Endothelial cell (in vitro differentiated cells): ENCODE data around the gene CREB3L4. TPM values are rescaled to one million over a fixed set of nuclear protein-coding genes. Genes with fewer than 3 reads are reported as not detected.
"Not testable (repeated sequence)": the region's sequence is repeated elsewhere in the genome, so short reads cannot be mapped to it uniquely, and the experiment has no call there.

Experiments
- DNase-seq: peaks from one replicate; pipeline ENCODE4 v3.0.0; 2021; ENCODE audit warnings: low spot score
- H3K27ac Mint-ChIP-seq: one replicate; pipeline ENCODE4 v1.8.0; 2021; ENCODE audit warnings: mixed read lengths, inconsistent platforms; ENCODE audit not compliant: unreplicated experiment
- H3K27me3 Mint-ChIP-seq: one replicate; pipeline ENCODE4 v1.8.0; 2021; ENCODE audit warnings: mild to moderate bottlenecking, moderate library complexity, mixed read lengths, inconsistent platforms; ENCODE audit not compliant: unreplicated experiment
- H3K36me3 Mint-ChIP-seq: one replicate; pipeline ENCODE4 v1.8.0; 2021; ENCODE audit warnings: mild to moderate bottlenecking, low read depth, mixed read lengths, inconsistent platforms; ENCODE audit not compliant: unreplicated experiment
- H3K4me1 Mint-ChIP-seq: one replicate; pipeline ENCODE4 v1.8.0; 2021; ENCODE audit warnings: mild to moderate bottlenecking, mixed read lengths, inconsistent platforms; ENCODE audit not compliant: unreplicated experiment
- H3K4me3 Mint-ChIP-seq: one replicate; pipeline ENCODE4 v1.8.0; 2021; ENCODE audit warnings: mild to moderate bottlenecking, mixed read lengths, inconsistent platforms; ENCODE audit not compliant: unreplicated experiment
- H3K9me3 Mint-ChIP-seq: one replicate; pipeline ENCODE4 v1.8.0; 2021; ENCODE audit warnings: mixed read lengths, inconsistent platforms; ENCODE audit not compliant: unreplicated experiment
- total RNA-seq: library from RNA; stranded (reverse); fragmentation: NEBNext Ultra II Directional; extraction: Animal tissue kit (Norgen Biotek cat#: 25700); gene quantifications from one replicate; pipeline ENCODE4 v1.2.1, GENCODE V29; 2021; ENCODE audit not compliant: unreplicated experiment
- TF ChIP-seq, protein P1 (sequence below): fragments of 200-600 bp; sonication (generic); IDR thresholded peaks from one replicate; pipeline ENCODE4 v1.5.0; 2021; ENCODE audit warnings: antibody characterized with exemption; ENCODE audit not compliant: unreplicated experiment

The CREB3L4 gene
- total RNA-seq, 1 donor from 2014 or later: 13.2 TPM

DNA sequence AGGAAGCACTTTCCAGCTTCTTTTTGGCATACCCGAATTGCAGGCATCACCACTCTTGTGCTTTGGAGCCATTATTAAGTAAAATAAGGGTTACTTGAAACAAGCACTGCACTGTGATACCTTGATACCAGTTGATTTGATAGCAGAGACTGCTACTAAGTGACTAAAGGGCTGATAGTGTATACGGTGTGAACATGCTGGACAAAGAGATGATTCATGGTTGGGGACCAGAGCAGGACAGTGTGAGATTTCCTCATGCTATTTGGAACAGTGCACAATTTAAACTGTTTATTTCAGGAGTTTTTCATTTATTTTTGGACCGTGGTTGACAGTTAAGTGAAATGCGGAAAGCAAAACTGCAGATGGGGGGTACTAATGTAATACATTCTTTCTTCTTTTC, 32.7 kb downstream of the CREB3L4 start:
- Mint-ChIP-seq H3K27ac (no peak overlapping the region), H3K9me3 (no peaks in the 10 kb centered on the region), H3K4me3 (no peak overlapping the region), H3K36me3 (peaks cover 2% of the 10 kb centered on the region), H3K4me1 (no peaks in the 10 kb centered on the region), H3K27me3 (peaks cover 3% of the 10 kb centered on the region)
- no peak for DNase-seq
- TF ChIP-seq, protein P1, sequence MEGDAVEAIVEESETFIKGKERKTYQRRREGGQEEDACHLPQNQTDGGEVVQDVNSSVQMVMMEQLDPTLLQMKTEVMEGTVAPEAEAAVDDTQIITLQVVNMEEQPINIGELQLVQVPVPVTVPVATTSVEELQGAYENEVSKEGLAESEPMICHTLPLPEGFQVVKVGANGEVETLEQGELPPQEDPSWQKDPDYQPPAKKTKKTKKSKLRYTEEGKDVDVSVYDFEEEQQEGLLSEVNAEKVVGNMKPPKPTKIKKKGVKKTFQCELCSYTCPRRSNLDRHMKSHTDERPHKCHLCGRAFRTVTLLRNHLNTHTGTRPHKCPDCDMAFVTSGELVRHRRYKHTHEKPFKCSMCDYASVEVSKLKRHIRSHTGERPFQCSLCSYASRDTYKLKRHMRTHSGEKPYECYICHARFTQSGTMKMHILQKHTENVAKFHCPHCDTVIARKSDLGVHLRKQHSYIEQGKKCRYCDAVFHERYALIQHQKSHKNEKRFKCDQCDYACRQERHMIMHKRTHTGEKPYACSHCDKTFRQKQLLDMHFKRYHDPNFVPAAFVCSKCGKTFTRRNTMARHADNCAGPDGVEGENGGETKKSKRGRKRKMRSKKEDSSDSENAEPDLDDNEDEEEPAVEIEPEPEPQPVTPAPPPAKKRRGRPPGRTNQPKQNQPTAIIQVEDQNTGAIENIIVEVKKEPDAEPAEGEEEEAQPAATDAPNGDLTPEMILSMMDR: no peak

DNA sequence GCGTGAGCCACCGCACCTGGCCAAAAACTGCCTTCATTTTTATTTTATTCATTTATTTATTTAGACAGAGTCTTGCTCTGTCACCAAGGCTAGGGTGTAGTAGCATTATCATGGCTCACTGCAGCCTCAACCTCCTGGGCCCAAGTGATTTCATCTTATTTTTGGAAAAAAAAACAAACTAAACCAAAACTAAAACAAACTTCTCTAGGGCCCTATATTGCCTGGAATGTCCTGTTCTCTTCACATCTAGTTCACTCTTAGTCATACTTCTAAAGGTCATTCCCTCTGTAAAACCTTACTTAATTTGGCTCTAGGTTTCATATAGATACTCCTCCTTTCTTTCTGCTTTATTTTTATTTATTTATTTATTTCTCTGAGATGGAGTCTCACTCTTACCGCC, 38.4 kb downstream of the CREB3L4 start:
- DNase-seq: no peak
- no peak overlapping the region for H3K27ac Mint-ChIP-seq
- no peaks in the 10 kb centered on the region for H3K27me3 Mint-ChIP-seq
- no peak overlapping the region for H3K4me3 Mint-ChIP-seq
- TF ChIP-seq, protein P1: no peak
- H3K4me1 Mint-ChIP-seq: no peaks in the 10 kb centered on the region
- H3K36me3 Mint-ChIP-seq: no peaks in the 10 kb centered on the region
- no peaks in the 10 kb centered on the region for H3K9me3 Mint-ChIP-seq

DNA sequence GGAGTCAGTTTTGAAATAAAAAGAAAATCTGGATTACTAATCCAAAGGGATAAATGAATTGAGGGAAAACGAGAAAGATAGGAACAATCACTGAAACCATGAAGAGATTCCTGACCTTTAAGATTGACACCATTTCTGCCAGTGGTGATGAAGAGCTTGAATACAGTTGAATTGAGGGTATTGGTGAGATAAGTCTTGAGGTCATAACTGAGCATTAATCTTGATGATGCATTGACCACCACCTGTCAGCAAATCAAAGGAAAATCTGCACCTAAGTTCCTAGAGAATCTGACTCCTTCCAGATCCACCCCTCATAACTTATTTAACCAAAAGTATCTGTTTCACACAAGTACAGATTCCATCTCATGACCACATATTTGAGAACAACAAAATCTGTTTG, 44.4 kb downstream of the CREB3L4 start:
- H3K9me3 Mint-ChIP-seq: no peaks in the 10 kb centered on the region
- H3K27me3 Mint-ChIP-seq: no peaks in the 10 kb centered on the region
- no peaks in the 10 kb centered on the region for H3K4me1 Mint-ChIP-seq
- TF ChIP-seq, protein P1: no peak
- DNase-seq: no peak
- H3K36me3 Mint-ChIP-seq: no peaks in the 10 kb centered on the region
- H3K27ac Mint-ChIP-seq: no peak overlapping the region
- H3K4me3 Mint-ChIP-seq: no peak overlapping the region

DNA sequence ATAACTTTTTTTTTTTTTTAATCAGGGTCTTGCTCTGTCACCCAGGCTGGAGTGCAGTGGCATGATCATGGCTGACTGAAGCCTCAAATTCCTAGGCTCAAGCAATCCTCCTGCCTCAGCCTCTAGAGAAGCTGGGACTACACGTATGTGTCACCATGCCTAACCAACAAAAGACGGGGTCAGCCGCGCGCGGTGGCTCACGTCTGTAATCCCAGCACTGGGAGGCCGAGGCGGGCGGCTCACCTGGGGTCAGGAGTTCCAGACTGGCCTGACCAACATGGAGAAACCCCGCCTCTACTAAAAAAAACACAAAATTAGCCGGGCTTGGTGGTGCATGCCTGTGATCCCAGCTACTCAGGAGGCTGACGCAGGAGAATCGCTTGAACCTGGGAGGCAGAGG, 44.8 kb downstream of the CREB3L4 start:
- not testable (repeated sequence) for H3K27me3 Mint-ChIP-seq, H3K36me3 Mint-ChIP-seq, H3K4me1 Mint-ChIP-seq, H3K4me3 Mint-ChIP-seq, H3K27ac Mint-ChIP-seq, H3K9me3 Mint-ChIP-seq, DNase-seq

DNA sequence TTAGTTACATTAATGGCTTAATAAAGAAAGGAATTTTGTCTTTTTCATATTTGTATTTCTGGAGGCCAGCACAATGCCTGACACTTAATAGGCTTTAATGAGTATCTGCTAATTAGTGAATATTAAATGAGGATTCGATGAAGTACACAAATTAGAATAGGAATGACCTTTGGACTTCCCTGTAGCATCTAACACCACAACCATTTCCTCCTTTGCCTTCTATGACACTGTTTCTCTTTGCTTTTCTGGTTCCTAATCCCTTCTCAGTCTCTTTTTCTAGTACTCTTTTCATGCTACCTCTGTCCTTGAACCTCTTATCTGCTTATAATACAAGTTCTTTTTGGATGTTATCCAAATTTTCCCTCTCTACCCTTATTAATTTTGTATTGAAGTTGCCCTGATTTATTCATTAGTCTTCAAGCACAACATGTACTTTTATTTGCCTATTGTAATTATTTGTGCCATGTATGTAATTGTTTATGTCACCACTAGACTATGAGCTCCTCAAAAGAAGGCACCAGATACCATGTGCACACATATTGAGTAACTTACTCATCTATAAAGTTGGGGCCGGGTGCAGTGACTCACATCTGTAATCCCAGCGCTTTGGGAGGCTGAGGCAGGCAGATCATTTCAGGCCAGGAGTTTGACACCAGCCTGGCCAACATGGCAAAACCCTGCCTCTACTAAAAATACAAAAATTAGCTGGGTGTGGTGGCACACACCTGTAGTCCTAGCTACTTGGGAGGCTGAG, 46.6 kb downstream of the CREB3L4 start:
- no peak for DNase-seq
- H3K36me3 Mint-ChIP-seq: no peaks in the 10 kb centered on the region
- H3K9me3 Mint-ChIP-seq: no peaks in the 10 kb centered on the region
- H3K4me1 Mint-ChIP-seq: no peaks in the 10 kb centered on the region
- H3K4me3 Mint-ChIP-seq: no peak overlapping the region
- TF ChIP-seq, protein P1: no peak
- no peak overlapping the region for H3K27ac Mint-ChIP-seq
- peaks cover 3% of the 10 kb centered on the region for H3K27me3 Mint-ChIP-seq
